ENCODE measurements around the gene PRR3. TPM values are rescaled to one million over a fixed set of nuclear protein-coding genes. Genes with fewer than 3 reads are reported as not detected.
A peak's percentile ranks its signal among the peaks of the same experiment; 100 is the strongest.

PRR3 gene
- total RNA-seq, 1 donor from 2014 or later: 41.4 TPM

DNA sequence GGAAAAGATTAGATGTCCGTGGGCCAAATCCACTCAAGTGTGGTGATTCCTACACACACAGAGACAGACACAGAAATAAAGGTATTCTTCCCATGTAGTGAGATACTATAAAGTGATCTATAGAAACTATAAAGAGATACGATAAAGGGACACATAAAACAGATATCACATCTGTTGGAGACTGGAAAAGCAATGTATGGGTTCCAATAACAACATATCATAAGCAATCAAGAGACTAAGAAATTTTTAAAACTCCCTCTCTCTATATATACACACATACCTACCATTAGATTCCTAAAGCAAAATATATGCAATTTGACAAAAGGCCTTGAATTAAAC lies 54.7 kb downstream of the PRR3 start:
- H3K27ac Mint-ChIP-seq (ENCODE audit: unreplicated experiment): no peak overlapping the region
- no peaks in the 10 kb centered on the region for H3K9me3 Mint-ChIP-seq
- peaks cover 24% of the 10 kb centered on the region for H3K27me3 Mint-ChIP-seq (ENCODE audit: low read depth)
- peaks cover 43% of the 10 kb centered on the region for H3K36me3 Mint-ChIP-seq (ENCODE audit: low read depth)
- no peak for DNase-seq (ENCODE audit: low read depth, low spot score)
- peaks cover 60% of the 10 kb centered on the region for H3K4me1 Mint-ChIP-seq
- H3K4me3 Mint-ChIP-seq: peak overlapping the region; percentile 32
- TF ChIP-seq, protein P1, sequence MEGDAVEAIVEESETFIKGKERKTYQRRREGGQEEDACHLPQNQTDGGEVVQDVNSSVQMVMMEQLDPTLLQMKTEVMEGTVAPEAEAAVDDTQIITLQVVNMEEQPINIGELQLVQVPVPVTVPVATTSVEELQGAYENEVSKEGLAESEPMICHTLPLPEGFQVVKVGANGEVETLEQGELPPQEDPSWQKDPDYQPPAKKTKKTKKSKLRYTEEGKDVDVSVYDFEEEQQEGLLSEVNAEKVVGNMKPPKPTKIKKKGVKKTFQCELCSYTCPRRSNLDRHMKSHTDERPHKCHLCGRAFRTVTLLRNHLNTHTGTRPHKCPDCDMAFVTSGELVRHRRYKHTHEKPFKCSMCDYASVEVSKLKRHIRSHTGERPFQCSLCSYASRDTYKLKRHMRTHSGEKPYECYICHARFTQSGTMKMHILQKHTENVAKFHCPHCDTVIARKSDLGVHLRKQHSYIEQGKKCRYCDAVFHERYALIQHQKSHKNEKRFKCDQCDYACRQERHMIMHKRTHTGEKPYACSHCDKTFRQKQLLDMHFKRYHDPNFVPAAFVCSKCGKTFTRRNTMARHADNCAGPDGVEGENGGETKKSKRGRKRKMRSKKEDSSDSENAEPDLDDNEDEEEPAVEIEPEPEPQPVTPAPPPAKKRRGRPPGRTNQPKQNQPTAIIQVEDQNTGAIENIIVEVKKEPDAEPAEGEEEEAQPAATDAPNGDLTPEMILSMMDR (conservative IDR thresholded peaks at IDR 0.05): no peak

DNA sequence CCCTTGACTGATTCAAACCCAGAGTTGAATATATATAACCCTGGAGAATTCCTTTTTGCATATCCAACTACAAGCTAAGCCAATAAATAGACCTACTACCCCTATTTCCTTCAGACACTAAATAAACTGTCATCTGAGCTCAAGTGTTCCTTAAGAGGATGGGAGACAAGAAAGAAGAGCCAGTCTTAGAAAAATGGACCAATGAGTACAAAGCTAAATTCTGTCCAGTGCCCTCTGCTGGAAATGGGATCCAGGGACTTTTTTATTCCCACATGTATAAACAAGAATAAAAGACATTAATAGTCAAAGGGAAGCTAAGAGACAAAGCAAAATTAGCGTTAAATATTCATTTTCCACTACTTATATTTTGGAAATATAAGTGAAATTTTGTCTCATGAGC lies 55.1 kb downstream of the PRR3 start:
- Mint-ChIP-seq H3K27ac (ENCODE audit: unreplicated experiment) (no peak overlapping the region), H3K4me3 (peak overlapping the region; percentile 32), H3K9me3 (peaks cover 2% of the 10 kb centered on the region), H3K36me3 (ENCODE audit: low read depth) (peaks cover 47% of the 10 kb centered on the region), H3K27me3 (ENCODE audit: low read depth) (peaks cover 28% of the 10 kb centered on the region), H3K4me1 (peaks cover 64% of the 10 kb centered on the region)
- DNase-seq (ENCODE audit: low read depth, low spot score): no peak
- TF ChIP-seq, protein P1 (conservative IDR thresholded peaks at IDR 0.05): peak; percentile 48

DNA sequence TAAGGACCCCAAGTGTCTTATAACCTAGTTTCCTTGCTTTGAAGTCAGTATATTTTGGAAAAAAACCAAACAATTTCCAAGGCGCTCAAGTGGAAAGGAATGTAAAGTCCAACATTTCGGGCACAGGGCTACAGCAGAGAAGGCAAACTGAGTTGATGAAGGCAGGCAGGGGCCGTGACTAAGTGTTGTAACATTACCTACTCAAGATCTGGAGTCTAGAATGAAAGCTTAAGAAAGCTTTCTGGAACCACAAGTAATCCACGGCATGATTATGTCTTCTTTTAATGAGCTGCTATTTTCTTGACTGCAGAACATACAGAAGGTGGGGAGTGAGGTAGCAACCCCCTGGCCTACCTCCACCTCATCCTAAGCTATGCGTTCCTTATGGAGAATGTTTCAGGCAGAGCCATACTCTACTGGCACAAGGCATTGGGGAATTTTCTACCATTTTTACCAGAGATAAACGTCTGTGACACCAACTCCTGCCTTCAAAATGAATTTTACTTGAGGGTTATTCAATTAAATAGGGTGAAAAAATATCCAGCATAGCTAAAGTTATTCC lies 55.7 kb downstream of the PRR3 start:
- Mint-ChIP-seq H3K36me3 (ENCODE audit: low read depth) (peaks cover 47% of the 10 kb centered on the region), H3K27ac (ENCODE audit: unreplicated experiment) (peak overlapping the region; percentile 4), H3K9me3 (peaks cover 2% of the 10 kb centered on the region), H3K4me3 (peak overlapping the region; percentile 32), H3K4me1 (peaks cover 69% of the 10 kb centered on the region), H3K27me3 (ENCODE audit: low read depth) (peaks cover 33% of the 10 kb centered on the region)
- TF ChIP-seq, protein P1 (conservative IDR thresholded peaks at IDR 0.05): no peak
- DNase-seq (ENCODE audit: low read depth, low spot score): no peak

Small RNAs within 50 kb of the gene (microRNA-seq; reads per million reads assigned to microRNA genes)
- gene MIR877: 1,055 reads per million, percentile 81 among the genes with 10 or more reads in this experiment

Other genes starting within 250 kb of the PRR3 start
- gene TRIM39, start 230.4 kb upstream of the PRR3 start, total RNA-seq: 13.9 and 14.5 TPM in 2 replicates
- gene RPP21, start 212.1 kb upstream of the PRR3 start, total RNA-seq: 60.6 and 64.8 TPM in 2 replicates
- gene HLA-E, start 67.8 kb upstream of the PRR3 start, total RNA-seq: 13.4 and 14.2 TPM in 2 replicates
- gene GNL1, start 806 bp upstream of the PRR3 start, total RNA-seq: 71.0 and 71.6 TPM in 2 replicates
- gene ABCF1, start 14.1 kb downstream of the PRR3 start, total RNA-seq: 93.7 and 98.2 TPM in 2 replicates
- gene PPP1R10, start 59.9 kb downstream of the PRR3 start, total RNA-seq: 138 and 145 TPM in 2 replicates
- gene MRPS18B, start 60.5 kb downstream of the PRR3 start, total RNA-seq: 36.7 and 39.3 TPM in 2 replicates
- 58.2 and 62.3 TPM in 2 replicates for gene ATAT1, start 69.6 kb downstream of the PRR3 start, total RNA-seq
- gene C6orf136, start 89.8 kb downstream of the PRR3 start, total RNA-seq: 15.4 and 17.4 TPM in 2 replicates
- 30.3 and 31.3 TPM in 2 replicates for gene DHX16, start 115.7 kb downstream of the PRR3 start, total RNA-seq
- gene PPP1R18, start 129.3 kb downstream of the PRR3 start, total RNA-seq: 71.0 and 71.1 TPM in 2 replicates
- gene NRM, start 133.7 kb downstream of the PRR3 start, total RNA-seq: 66.5 and 69.2 TPM in 2 replicates
- gene MDC1, start 160.0 kb downstream of the PRR3 start, total RNA-seq: 104 and 107 TPM in 2 replicates
- 1,986 and 2,086 TPM in 2 replicates for gene TUBB, start 163.1 kb downstream of the PRR3 start, total RNA-seq
- gene FLOT1, start 185.4 kb downstream of the PRR3 start, total RNA-seq: 100 and 106 TPM in 2 replicates
- gene IER3, start 187.3 kb downstream of the PRR3 start, total RNA-seq: 4.8 and 6.3 TPM in 2 replicates

All from neural crest cell (in vitro differentiated cells).